Stomach (tissue), 4 donors: ENCODE results near the gene KIAA0232.

Experiments
- POLR2A ChIP-seq, 4 donors: fragments of 450-650 bp; IDR thresholded peaks; one replicate each; pipeline ENCODE4 v1.6.1; 2016; ENCODE audit warnings: antibody characterized with exemption in 4 of 4, control low read depth in 2 of 4, mild to moderate bottlenecking in 1 of 4, moderate library complexity in 1 of 4
- TF ChIP-seq, protein P1 (sequence below), 7 experiments: fragments of 450-650 bp in 4 of 7; fragments of 200-600 bp in 3 of 7; sonication (generic) in 3 of 7; IDR thresholded peaks; one replicate each; pipeline ENCODE4 v1.5.1; 2016 to 2019; ENCODE audit warnings: antibody characterized with exemption in 7 of 7, control low read depth in 2 of 7, mild to moderate bottlenecking in 1 of 7

DNA sequence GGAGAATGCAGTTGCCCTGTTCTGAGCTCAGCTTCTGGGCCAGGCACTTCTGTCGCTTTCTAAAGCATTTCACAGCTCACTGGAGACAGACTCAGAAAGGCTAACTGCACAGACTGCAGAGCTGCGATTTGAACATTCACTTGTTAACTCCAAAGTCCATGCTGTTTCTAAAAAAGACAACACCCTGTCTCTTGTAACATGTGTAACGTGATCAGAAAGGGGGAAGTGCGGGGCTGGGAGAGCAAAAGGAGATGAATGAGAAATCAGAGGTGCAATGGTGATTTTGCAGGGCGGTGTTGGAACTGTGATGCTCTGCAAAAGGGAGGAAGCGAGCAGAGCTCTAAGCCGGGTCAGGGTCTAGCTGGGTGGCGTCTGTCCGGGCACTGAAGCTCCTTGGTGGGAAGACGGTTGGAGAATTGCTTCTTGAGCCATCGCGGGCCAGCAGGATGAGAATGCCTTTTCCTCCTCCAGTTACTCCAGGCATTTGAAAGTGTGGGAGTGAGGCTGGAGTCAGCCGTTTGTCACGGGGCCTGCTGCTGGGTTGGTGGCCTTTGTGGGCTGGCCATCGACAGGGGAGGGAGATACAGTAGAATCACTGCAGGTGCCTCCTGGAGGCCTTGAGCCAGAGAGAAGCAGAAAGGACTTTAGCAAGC is 147.4 kb downstream of the KIAA0232 start:
- TF ChIP-seq, protein P1, sequence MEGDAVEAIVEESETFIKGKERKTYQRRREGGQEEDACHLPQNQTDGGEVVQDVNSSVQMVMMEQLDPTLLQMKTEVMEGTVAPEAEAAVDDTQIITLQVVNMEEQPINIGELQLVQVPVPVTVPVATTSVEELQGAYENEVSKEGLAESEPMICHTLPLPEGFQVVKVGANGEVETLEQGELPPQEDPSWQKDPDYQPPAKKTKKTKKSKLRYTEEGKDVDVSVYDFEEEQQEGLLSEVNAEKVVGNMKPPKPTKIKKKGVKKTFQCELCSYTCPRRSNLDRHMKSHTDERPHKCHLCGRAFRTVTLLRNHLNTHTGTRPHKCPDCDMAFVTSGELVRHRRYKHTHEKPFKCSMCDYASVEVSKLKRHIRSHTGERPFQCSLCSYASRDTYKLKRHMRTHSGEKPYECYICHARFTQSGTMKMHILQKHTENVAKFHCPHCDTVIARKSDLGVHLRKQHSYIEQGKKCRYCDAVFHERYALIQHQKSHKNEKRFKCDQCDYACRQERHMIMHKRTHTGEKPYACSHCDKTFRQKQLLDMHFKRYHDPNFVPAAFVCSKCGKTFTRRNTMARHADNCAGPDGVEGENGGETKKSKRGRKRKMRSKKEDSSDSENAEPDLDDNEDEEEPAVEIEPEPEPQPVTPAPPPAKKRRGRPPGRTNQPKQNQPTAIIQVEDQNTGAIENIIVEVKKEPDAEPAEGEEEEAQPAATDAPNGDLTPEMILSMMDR (IDR thresholded peaks at IDR 0.05) = no peak
- TF ChIP-seq POLR2A (IDR thresholded peaks at IDR 0.05) = no peak
